ENCODE measurements around the gene E2F6. TPM values are rescaled to one million over a fixed set of nuclear protein-coding genes. Genes with fewer than 3 reads are reported as not detected.

E2F6 gene
- total and polyA plus RNA-seq, 2 of the 8 experiments (the other 6 are each of a cell fraction or from before 2014, with no cell fraction given): 8.3 to 14.9 TPM

- TF ChIP-seq ATF2 (IDR thresholded peaks at IDR 0.05; ENCODE audit: low read length) (no peak), SRF (IDR thresholded peaks at IDR 0.05; ENCODE audit: low read depth, low read length) (no peak), ATF3 (IDR thresholded peaks at IDR 0.05; ENCODE audit: insufficient read depth, low read depth, low read length) (no peak), KDM5A (IDR thresholded peaks at IDR 0.05; ENCODE audit: low read length) (no peak), TBP (IDR thresholded peaks at IDR 0.05; ENCODE audit: low read depth, low read length) (no peak), ZNF274 (IDR thresholded peaks at IDR 0.05; ENCODE audit: borderline replicate concordance, extremely low read depth, low read length) (no peak), SP4 (IDR thresholded peaks at IDR 0.05; ENCODE audit: low read length) (no peak), TEAD4 (IDR thresholded peaks at IDR 0.05; ENCODE audit: low read depth, low read length) (no peak), ASH2L (IDR thresholded peaks at IDR 0.05; ENCODE audit: low read length) (no peak), POU5F1 (IDR thresholded peaks at IDR 0.05; ENCODE audit: low read depth, low read length) (no peak)
- Histone ChIP-seq H3K79me1 (ENCODE audit: low read depth, low read length) (no peaks in the 10 kb centered on the region), H3K9ac (replicated peaks in 1 of 4; ENCODE audit: extremely low read depth in 1 of 4, low read depth in 3 of 4, low read length in 3 of 4) (no peak overlapping the region), H3K4ac (replicated peaks; ENCODE audit: insufficient read length, low read depth, low read length) (no peak overlapping the region), H3K23me2 (ENCODE audit: low read depth, low read length) (no peaks in the 10 kb centered on the region), H3K27me3 (replicated peaks in 1 of 4; ENCODE audit: control insufficient read depth in 3 of 4, extremely low read depth in 1 of 4, insufficient read depth in 3 of 4, low read length in 3 of 4) (no peaks in the 10 kb centered on the region), H2BK120ac (replicated peaks; ENCODE audit: low read depth, low read length) (no peak overlapping the region), H3K23ac (ENCODE audit: insufficient read length) (no peak overlapping the region), H2BK5ac (ENCODE audit: low read depth, low read length) (no peak overlapping the region), H4K5ac (ENCODE audit: insufficient read length, low read depth, low read length) (no peak overlapping the region), H2AK5ac (ENCODE audit: low read depth, low read length) (no peak overlapping the region), H2BK15ac (ENCODE audit: low read length) (no peak overlapping the region), H4K20me1 (replicated peaks in 1 of 2; ENCODE audit: control insufficient read depth in 1 of 2, insufficient read depth in 2 of 2, low read length in 2 of 2) (no peaks in the 10 kb centered on the region), H3K9me3 (ENCODE audit: insufficient read depth in 2 of 2, low read depth in 1 of 2, low read length in 1 of 2) (no peaks in the 10 kb centered on the region; a peak in 1 of 4 replicates), H3K79me2 (ENCODE audit: control insufficient read depth in 1 of 2, insufficient read depth in 2 of 2, low read length in 2 of 2) (no peaks in the 10 kb centered on the region), H2AFZ (ENCODE audit: low read length) (no peak overlapping the region), H3K56ac (replicated peaks; ENCODE audit: insufficient read length, low read depth, low read length) (no peak overlapping the region), H3K4me3 (ENCODE audit: extremely low read depth in 1 of 4, insufficient read depth in 2 of 4, low read depth in 3 of 4, low read length in 4 of 4) (no peak overlapping the region), H3K14ac (ENCODE audit: insufficient read length) (no peak overlapping the region), H3K27ac (ENCODE audit: low read depth, low read length) (no peak overlapping the region), H3K4me2 (ENCODE audit: insufficient read depth in 1 of 2, low read depth in 2 of 2, low read length in 2 of 2) (no peak overlapping the region), H3K18ac (ENCODE audit: extremely low read depth, low read length) (no peak overlapping the region), H4K8ac (ENCODE audit: extremely low read depth, insufficient read depth, low read length) (no peak overlapping the region), H3K36me3 (ENCODE audit: control insufficient read depth in 2 of 4, insufficient read depth in 4 of 4, low read length in 3 of 4) (no peaks in the 10 kb centered on the region), H2BK12ac (ENCODE audit: low read depth, low read length) (no peak overlapping the region), H2BK20ac (ENCODE audit: low read length) (no peak overlapping the region), H4K91ac (replicated peaks; ENCODE audit: insufficient read length, low read length) (no peak overlapping the region), H3K4me1 (replicated peaks in 1 of 4; ENCODE audit: control insufficient read depth in 3 of 4, insufficient read depth in 4 of 4, low read length in 3 of 4) (no peaks in the 10 kb centered on the region)
- CTCF ChIA-PET (ENCODE audit: partially characterized antibody): interaction anchor here (0.5 to 3.6 kb wide), 41 partner anchors 9 to 629 kb away, joined by 3 to 54 read pairs (median 4); a partner anchor contains a TSS
- FAIRE-seq: no peak
- WGBS, 2 experiments (ENCODE audit: extremely low coverage in 1 of 2, insufficient coverage in 1 of 2, insufficient read length in 1 of 2, insufficient replicate concordance in 2 of 2, low coverage in 1 of 2, low lambda C conversion rate in 2 of 2, missing lambda C conversion rate in 1 of 2): 93% methylated on average over 1 of the region's 1 CpG; no CpG with 5 or more reads in 1 of the 2 experiments
- POLR2A ChIA-PET (ENCODE audit: partially characterized antibody): no interaction called here
- DNase-seq (ENCODE audit: low read depth in 1 of 2, low spot score in 2 of 2): no peak
These were observed 54.7 kb downstream of the E2F6 start for GRCh38 chr2:11411244-11411643.

All from H1 (cell line).